Activated CD4-positive, alpha-beta memory T cell treated with anti-CD3 and anti-CD28 coated beads, Interleukin-2, amount 10 ng/mL, durations not matched to agents 7 days and 5 days (primary cell): ENCODE results near the gene MPHOSPH9. TPM values are rescaled to one million over a fixed set of nuclear protein-coding genes. Genes with fewer than 3 reads are reported as not detected.

ENCODE experiments used
- CTCF ChIA-PET: fragments of 350-600 bp; sonication (Branson Sonifier 250); formaldehyde crosslinking; loops from one replicate; lab custom pipeline; 2021; ENCODE audit warnings: antibody characterized with exemption, inconsistent platforms; lab: Charles Lee
- POLR2A ChIA-PET: fragments of 350-600 bp; sonication (Branson Sonifier 250); formaldehyde crosslinking; loops from one replicate; lab custom pipeline; 2021; ENCODE audit warnings: antibody characterized with exemption; lab: Charles Lee
- DNase-seq: peaks from one replicate; pipeline ENCODE4 v3.0.0-alpha.2; 2020
- H3K27ac Mint-ChIP-seq: one replicate; pipeline ENCODE4 v1.8.0; 2021; ENCODE audit warnings: mild to moderate bottlenecking, mixed read lengths
- H3K27me3 Mint-ChIP-seq: one replicate; pipeline ENCODE4 v1.8.0; 2021; ENCODE audit warnings: mixed read lengths
- H3K36me3 Mint-ChIP-seq: one replicate; pipeline ENCODE4 v1.8.0; 2021; ENCODE audit warnings: low read depth, mixed read lengths
- H3K4me1 Mint-ChIP-seq: one replicate; pipeline ENCODE4 v1.8.0; 2021; ENCODE audit warnings: mixed read lengths
- H3K4me3 Mint-ChIP-seq: one replicate; pipeline ENCODE4 v1.8.0; 2021; ENCODE audit warnings: mild to moderate bottlenecking, mixed read lengths
- H3K9me3 Mint-ChIP-seq: one replicate; pipeline ENCODE4 v1.8.0; 2021; ENCODE audit warnings: mixed read lengths
- total RNA-seq, 2 experiments: library from RNA; stranded (reverse); gene quantifications; one replicate each; pipeline ENCODE4 v1.2.3, GENCODE V29; 2021

The MPHOSPH9 gene, protein sequence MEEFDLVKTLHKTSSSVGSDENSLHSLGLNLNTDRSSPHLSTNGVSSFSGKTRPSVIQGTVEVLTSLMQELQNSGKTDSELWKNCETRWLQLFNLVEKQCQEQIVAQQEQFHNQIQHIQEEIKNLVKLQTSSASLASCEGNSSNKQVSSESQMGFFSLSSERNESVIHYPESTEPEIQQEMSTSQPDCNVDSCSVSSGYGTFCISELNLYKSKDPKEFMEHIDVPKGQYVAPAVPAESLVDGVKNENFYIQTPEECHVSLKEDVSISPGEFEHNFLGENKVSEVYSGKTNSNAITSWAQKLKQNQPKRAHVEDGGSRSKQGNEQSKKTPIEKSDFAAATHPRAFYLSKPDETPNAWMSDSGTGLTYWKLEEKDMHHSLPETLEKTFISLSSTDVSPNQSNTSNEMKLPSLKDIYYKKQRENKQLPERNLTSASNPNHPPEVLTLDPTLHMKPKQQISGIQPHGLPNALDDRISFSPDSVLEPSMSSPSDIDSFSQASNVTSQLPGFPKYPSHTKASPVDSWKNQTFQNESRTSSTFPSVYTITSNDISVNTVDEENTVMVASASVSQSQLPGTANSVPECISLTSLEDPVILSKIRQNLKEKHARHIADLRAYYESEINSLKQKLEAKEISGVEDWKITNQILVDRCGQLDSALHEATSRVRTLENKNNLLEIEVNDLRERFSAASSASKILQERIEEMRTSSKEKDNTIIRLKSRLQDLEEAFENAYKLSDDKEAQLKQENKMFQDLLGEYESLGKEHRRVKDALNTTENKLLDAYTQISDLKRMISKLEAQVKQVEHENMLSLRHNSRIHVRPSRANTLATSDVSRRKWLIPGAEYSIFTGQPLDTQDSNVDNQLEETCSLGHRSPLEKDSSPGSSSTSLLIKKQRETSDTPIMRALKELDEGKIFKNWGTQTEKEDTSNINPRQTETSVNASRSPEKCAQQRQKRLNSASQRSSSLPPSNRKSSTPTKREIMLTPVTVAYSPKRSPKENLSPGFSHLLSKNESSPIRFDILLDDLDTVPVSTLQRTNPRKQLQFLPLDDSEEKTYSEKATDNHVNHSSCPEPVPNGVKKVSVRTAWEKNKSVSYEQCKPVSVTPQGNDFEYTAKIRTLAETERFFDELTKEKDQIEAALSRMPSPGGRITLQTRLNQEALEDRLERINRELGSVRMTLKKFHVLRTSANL
- total RNA-seq, result 100 to 1,000 TPM; 113 to 116 TPM

- DNase-seq, result peak; percentile 99
- H3K27ac Mint-ChIP-seq, result peak within 1 kb of the TSS; percentile 97
- no peaks in the 10 kb centered on the region for H3K9me3 Mint-ChIP-seq
- H3K4me1 Mint-ChIP-seq, result peaks cover 76% of the 10 kb centered on the region
- ChIA-PET CTCF (interaction anchor here (0.5 to 3.4 kb wide), 13 partner anchors 8 to 752 kb away, joined by 3 to 24 read pairs (median 4); partner anchors contain the start of gene KMT5A), POLR2A (interaction anchor here (0.6 to 5.9 kb wide), 72 partner anchors 9 to 1155 kb away, joined by 3 to 157 read pairs (median 5); partner anchors contain the start of genes ABCB9, ARL6IP4, ATP6V0A2 and DDX55)
- H3K36me3 Mint-ChIP-seq, result peaks cover 48% of the 10 kb centered on the region
- H3K27me3 Mint-ChIP-seq, result no peaks in the 10 kb centered on the region
- H3K4me3 Mint-ChIP-seq, result peak within 1 kb of the TSS; percentile 94
Measured at GRCh38 chr12:123232807-123233504, at the start of gene MPHOSPH9, which contains the start of gene MTRFR. Gene MPHOSPH9, minus strand, starts transcription at chr12:123233141. Its CDS starts 2,777 bp downstream, at chr12:123230364. Gene MTRFR, plus strand, starts transcription at chr12:123233436. Its CDS starts 20,239 bp downstream, at chr12:123253675.

DNA sequence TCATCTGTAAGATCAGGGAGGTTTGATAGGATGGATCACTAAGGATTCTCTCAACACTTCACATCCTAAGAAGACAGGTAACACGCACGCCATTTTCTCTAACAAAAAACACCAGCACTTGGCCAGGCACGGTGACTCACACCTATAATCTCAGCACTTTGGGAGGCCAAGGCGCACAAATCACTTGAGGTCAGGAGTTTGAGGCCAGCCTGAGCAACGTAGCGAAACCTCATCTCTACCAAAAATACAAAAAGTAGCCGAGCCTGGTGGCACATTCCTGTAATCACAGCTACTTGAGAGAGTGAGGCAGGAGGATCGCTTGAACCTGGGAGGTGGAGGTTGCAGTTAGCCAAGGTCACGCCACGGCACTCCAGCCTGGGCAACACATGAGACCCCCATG, 49.2 kb upstream of the MPHOSPH9 start:
- Mint-ChIP-seq H3K27me3 (no peaks in the 10 kb centered on the region), H3K36me3 (no peaks in the 10 kb centered on the region), H3K4me1 (peaks cover 6% of the 10 kb centered on the region), H3K9me3 (no peaks in the 10 kb centered on the region), H3K4me3 (no peak overlapping the region), H3K27ac (no peak overlapping the region)
- POLR2A ChIA-PET, result interaction anchor here (1.1 kb wide), 1 partner anchor 44 kb away, joined by 4 read pairs; no protein-coding TSS in a partner anchor
- no peak for DNase-seq
- CTCF ChIA-PET, result no interaction called here

GRCh38 chr12:123280971-123281370, 48.0 kb upstream of the MPHOSPH9 start:
- Mint-ChIP-seq H3K36me3 (no peaks in the 10 kb centered on the region), H3K9me3 (no peaks in the 10 kb centered on the region), H3K27ac (no peak overlapping the region), H3K27me3 (no peaks in the 10 kb centered on the region), H3K4me1 (peaks cover 6% of the 10 kb centered on the region), H3K4me3 (no peak overlapping the region)
- ChIA-PET CTCF (no interaction called here), POLR2A (no interaction called here)
- DNase-seq, result no peak

- POLR2A ChIA-PET, result no interaction called here
- H3K27me3 Mint-ChIP-seq, result no peaks in the 10 kb centered on the region
- H3K4me3 Mint-ChIP-seq, result no peak overlapping the region
- no peak for DNase-seq
- no peaks in the 10 kb centered on the region for H3K36me3 Mint-ChIP-seq
- H3K9me3 Mint-ChIP-seq, result no peaks in the 10 kb centered on the region
- peaks cover 6% of the 10 kb centered on the region for H3K4me1 Mint-ChIP-seq
- CTCF ChIA-PET, result interaction anchor here (0.7 to 1.0 kb wide), 4 partner anchors 27 to 304 kb away, joined by 3 to 6 read pairs (median 4); no protein-coding TSS in a partner anchor
- peak overlapping the region; percentile 58 for H3K27ac Mint-ChIP-seq
Measured at GRCh38 chr12:123278101-123278627, 45.2 kb upstream of the MPHOSPH9 start.

GRCh38 chr12:123273166-123273565, 40.2 kb upstream of the MPHOSPH9 start:
- Mint-ChIP-seq H3K4me1 (peaks cover 23% of the 10 kb centered on the region), H3K9me3 (no peaks in the 10 kb centered on the region), H3K4me3 (peak overlapping the region; percentile 21), H3K27ac (no peak overlapping the region), H3K27me3 (no peaks in the 10 kb centered on the region), H3K36me3 (no peaks in the 10 kb centered on the region)
- POLR2A ChIA-PET, result no interaction called here
- no peak for DNase-seq
- CTCF ChIA-PET, result no interaction called here

DNA sequence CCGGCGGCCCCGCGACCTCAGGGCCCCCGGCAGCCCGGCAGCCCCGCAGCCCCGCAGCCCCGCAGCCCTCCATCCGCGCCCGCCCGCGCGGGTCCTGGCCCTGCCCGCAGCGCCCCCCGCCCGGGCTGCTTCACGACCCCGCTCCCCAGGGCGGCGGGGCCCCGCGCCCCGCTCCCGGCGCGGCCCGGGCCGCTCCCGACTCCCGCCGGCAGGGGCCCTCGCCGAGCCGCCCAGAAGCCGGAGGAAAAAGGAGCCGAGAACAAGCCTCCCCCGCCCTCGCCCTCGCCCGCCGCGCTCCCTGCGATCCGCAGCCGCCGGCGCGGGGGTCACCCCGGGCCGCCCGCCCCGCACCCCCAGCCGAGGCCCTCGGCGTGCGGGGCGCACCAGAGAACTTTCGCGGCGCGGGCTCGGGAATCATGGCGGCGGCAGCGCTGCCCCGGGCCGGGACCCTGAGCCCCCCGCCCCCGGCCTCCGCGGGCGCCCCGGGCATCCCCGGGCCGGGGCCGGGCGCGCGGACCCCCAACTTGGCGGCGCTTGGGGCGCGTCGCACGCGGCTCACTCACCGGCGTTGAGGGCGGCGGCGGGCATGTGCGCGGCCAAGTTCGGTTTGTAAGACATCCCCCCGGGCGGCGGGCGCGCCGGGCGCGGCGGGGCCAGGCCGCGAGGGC, 38.2 kb upstream of the MPHOSPH9 start:
- POLR2A ChIA-PET, result interaction anchor here (1.4 to 2.1 kb wide), 2 partner anchors 94 to 331 kb away, joined by 3 to 10 read pairs; partner anchors contain the start of gene SBNO1

GRCh38 chr12:123270214-123271000, 37.5 kb upstream of the MPHOSPH9 start:
- H3K4me3 Mint-ChIP-seq, result peak overlapping the region; percentile 76
- H3K27me3 Mint-ChIP-seq, result no peaks in the 10 kb centered on the region
- ChIA-PET CTCF (interaction anchor here (2.1 kb wide), 1 partner anchor 33 kb away, joined by 8 read pairs; no protein-coding TSS in a partner anchor), POLR2A (interaction anchor here (0.8 to 2.1 kb wide), 9 partner anchors 13 to 332 kb away, joined by 3 to 10 read pairs (median 3); partner anchors contain the start of genes KMT5A, MPHOSPH9, MTRFR and SBNO1)
- H3K9me3 Mint-ChIP-seq, result no peaks in the 10 kb centered on the region
- DNase-seq, result no peak
- no peaks in the 10 kb centered on the region for H3K36me3 Mint-ChIP-seq
- peak overlapping the region; percentile 54 for H3K27ac Mint-ChIP-seq
- H3K4me1 Mint-ChIP-seq, result peaks cover 20% of the 10 kb centered on the region

More for the DNA sequence above, 38.2 kb upstream of the MPHOSPH9 start:
- peak; percentile 80 for DNase-seq
- CTCF ChIA-PET, result interaction anchor here (2.1 kb wide), 1 partner anchor 33 kb away, joined by 8 read pairs; no protein-coding TSS in a partner anchor
- Mint-ChIP-seq H3K4me1 (peaks cover 20% of the 10 kb centered on the region), H3K27me3 (no peaks in the 10 kb centered on the region), H3K9me3 (no peaks in the 10 kb centered on the region), H3K27ac (no peak overlapping the region), H3K4me3 (no peak overlapping the region), H3K36me3 (no peaks in the 10 kb centered on the region)

DNA sequence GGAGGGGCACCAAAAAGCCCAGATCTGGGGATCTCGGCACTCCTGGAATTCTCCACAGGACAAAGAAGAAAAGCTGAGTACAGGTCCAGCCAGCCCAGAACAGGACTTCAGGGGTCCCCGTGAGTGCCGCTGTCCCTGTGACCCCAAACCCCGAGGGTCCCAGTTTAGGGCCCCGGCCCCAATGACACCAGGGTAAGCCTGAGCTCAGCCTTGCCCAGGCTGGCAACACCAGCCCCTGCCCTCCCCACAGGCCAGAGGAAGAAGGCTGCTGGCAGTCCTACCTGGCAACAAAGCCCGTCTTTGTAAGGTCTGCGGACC, 36.9 kb upstream of the MPHOSPH9 start:
- H3K9me3 Mint-ChIP-seq, result no peaks in the 10 kb centered on the region
- peak overlapping the region; percentile 54 for H3K27ac Mint-ChIP-seq
- no peak for DNase-seq
- peak overlapping the region; percentile 76 for H3K4me3 Mint-ChIP-seq
- peaks cover 20% of the 10 kb centered on the region for H3K4me1 Mint-ChIP-seq
- CTCF ChIA-PET, result interaction anchor here (1.2 to 2.1 kb wide), 2 partner anchors 32 to 312 kb away, joined by 5 to 8 read pairs; no protein-coding TSS in a partner anchor
- POLR2A ChIA-PET, result interaction anchor here (0.8 to 2.1 kb wide), 9 partner anchors 12 to 332 kb away, joined by 3 to 10 read pairs (median 3); partner anchors contain the start of genes KMT5A, MPHOSPH9, MTRFR and SBNO1
- no peaks in the 10 kb centered on the region for H3K27me3 Mint-ChIP-seq
- H3K36me3 Mint-ChIP-seq, result no peaks in the 10 kb centered on the region

DNA sequence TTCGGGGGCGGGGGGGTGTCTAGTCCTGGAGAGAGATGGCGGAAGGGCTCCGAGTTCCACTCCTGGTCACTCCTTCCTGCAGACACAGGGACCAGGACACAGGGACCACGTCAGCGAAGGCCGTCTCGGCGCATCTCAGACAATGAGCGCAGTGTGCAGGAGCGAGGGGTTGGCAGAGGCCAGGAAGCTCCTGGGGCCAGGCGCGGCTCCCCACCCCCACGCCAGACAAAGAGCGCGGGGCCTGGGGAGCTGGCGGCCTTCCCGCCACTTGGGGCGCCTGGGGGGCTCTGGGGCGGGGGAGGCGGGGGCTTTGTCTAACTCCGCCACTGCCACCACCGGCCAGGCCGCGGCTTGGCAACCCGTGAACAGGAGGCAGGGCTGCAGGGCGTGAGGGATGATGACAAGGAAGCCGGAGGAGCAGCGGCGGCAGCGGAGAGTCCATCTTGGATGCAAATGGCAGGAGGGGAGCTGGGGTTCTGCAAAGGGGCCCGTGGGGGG, 36.5 kb upstream of the MPHOSPH9 start:
- Mint-ChIP-seq H3K4me1 (peaks cover 21% of the 10 kb centered on the region), H3K27ac (peak overlapping the region; percentile 52), H3K36me3 (peaks cover 2% of the 10 kb centered on the region), H3K9me3 (no peaks in the 10 kb centered on the region), H3K27me3 (no peaks in the 10 kb centered on the region), H3K4me3 (peak overlapping the region; percentile 76)
- ChIA-PET CTCF (interaction anchor here (1.2 to 2.1 kb wide), 2 partner anchors 32 to 312 kb away, joined by 5 to 8 read pairs; no protein-coding TSS in a partner anchor), POLR2A (interaction anchor here (0.8 to 2.1 kb wide), 9 partner anchors 12 to 333 kb away, joined by 3 to 10 read pairs (median 3); partner anchors contain the start of genes KMT5A, MPHOSPH9, MTRFR and SBNO1)
- DNase-seq, result peak; percentile 37

DNA sequence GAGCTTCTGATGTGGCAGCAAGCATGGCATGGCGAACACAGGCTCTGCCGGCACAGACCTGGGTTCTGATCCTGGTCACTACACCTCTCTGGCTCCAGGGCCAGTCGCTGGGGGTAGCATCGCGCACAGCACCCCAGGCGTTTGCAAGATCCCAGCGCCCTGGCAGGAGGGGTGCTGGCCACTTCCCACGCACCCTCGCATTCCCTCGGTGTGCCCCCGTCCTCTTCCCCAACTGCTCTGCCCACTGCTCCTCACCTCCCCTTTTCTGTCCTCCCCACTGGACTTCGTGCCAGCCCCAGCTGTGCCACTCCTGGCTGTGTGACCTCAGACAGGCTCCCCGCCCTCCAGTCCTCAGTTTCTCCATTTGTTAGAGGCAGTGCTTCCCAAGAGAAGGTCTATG, 35.9 kb upstream of the MPHOSPH9 start:
- Mint-ChIP-seq H3K27me3 (no peaks in the 10 kb centered on the region), H3K4me3 (peak overlapping the region; percentile 35), H3K4me1 (peaks cover 22% of the 10 kb centered on the region), H3K36me3 (peaks cover 3% of the 10 kb centered on the region), H3K9me3 (no peaks in the 10 kb centered on the region), H3K27ac (no peak overlapping the region)
- ChIA-PET POLR2A (interaction anchor here (1.3 to 2.1 kb wide), 4 partner anchors 32 to 115 kb away, joined by 3 to 10 read pairs (median 3); partner anchors contain the start of genes KMT5A, MPHOSPH9, MTRFR and SBNO1), CTCF (interaction anchor here (1.2 to 2.1 kb wide), 3 partner anchors 31 to 313 kb away, joined by 4 to 8 read pairs (median 5); no protein-coding TSS in a partner anchor)
- DNase-seq, result no peak
